ENCODE results near the gene OR5B2. TPM values are rescaled to one million over a fixed set of nuclear protein-coding genes. Genes with fewer than 3 reads are reported as not detected.

The OR5B2 gene
- polyA plus RNA-seq, 1 donor (not counting 4 experiments of a cell fraction or from before 2014, with no cell fraction given): not detected

DNA sequence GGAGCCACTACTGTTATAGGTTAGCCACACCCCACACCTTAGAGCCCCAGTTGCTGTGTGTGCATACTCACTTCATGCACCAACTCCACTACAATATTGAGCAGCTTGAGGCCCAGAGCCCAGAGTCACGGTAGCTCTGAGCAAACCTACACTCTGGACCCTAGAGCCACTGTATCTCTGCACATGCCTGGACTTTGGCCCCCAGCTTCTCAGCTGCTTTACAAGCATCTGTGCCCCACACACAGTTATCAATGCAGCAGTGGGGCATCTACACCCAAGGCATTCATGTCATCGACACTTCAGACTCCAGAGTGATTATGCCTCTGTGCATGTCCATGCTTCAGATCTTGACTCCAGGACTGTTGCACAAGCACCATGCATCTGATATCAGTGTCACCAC lies 16.4 kb upstream of the OR5B2 start:
- no peak overlapping the region for H2AFZ ChIP-seq (ENCODE audit: control insufficient read depth, low read length)
- no peaks in the 10 kb centered on the region for H4K20me1 ChIP-seq (ENCODE audit: control insufficient read depth, extremely low read depth, insufficient read depth, low read length)
- no peaks in the 10 kb centered on the region for H3K9me3 ChIP-seq (ENCODE audit: control insufficient read depth, low read depth, low read length)
- dilution Hi-C loops (cut with MboI; ENCODE audit: extremely low pct_ligation_motif_present, low sequenced_read_pairs): no loop called here
- H3K4me2 ChIP-seq (ENCODE audit: control insufficient read depth, extremely low read depth, insufficient read depth, low read depth, low read length): no peak overlapping the region
- H3K79me2 ChIP-seq (ENCODE audit: control insufficient read depth, insufficient read depth, low read length): no peaks in the 10 kb centered on the region
- TF ChIP-seq, protein P1, sequence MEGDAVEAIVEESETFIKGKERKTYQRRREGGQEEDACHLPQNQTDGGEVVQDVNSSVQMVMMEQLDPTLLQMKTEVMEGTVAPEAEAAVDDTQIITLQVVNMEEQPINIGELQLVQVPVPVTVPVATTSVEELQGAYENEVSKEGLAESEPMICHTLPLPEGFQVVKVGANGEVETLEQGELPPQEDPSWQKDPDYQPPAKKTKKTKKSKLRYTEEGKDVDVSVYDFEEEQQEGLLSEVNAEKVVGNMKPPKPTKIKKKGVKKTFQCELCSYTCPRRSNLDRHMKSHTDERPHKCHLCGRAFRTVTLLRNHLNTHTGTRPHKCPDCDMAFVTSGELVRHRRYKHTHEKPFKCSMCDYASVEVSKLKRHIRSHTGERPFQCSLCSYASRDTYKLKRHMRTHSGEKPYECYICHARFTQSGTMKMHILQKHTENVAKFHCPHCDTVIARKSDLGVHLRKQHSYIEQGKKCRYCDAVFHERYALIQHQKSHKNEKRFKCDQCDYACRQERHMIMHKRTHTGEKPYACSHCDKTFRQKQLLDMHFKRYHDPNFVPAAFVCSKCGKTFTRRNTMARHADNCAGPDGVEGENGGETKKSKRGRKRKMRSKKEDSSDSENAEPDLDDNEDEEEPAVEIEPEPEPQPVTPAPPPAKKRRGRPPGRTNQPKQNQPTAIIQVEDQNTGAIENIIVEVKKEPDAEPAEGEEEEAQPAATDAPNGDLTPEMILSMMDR (optimal IDR thresholded peaks at IDR 0.05 in 1 of 3, IDR thresholded peaks at IDR 0.05 in 1 of 3, conservative IDR thresholded peaks at IDR 0.05 in 1 of 3; ENCODE audit: extremely low read depth in 1 of 3, insufficient read depth in 2 of 3, low read length in 3 of 3): no peak
- TF ChIP-seq EZH2 (IDR thresholded peaks at IDR 0.05; ENCODE audit: low read length): no peak
- no peak overlapping the region for H3K27ac ChIP-seq (ENCODE audit: control insufficient read depth, insufficient read depth, low read length)
- H3K9ac ChIP-seq (ENCODE audit: control insufficient read depth, extremely low read depth, insufficient read depth, low read length): no peak overlapping the region
- FAIRE-seq (no peak), DNase-seq (ENCODE audit: low read depth, low spot score) (no peak)
- H3K9me1 ChIP-seq (ENCODE audit: control insufficient read depth, extremely low read depth, insufficient read depth, low read length): no peaks in the 10 kb centered on the region
- no peaks in the 10 kb centered on the region for H3K4me1 ChIP-seq (ENCODE audit: control insufficient read depth, extremely low read depth, insufficient read depth, low read length)
- H3K36me3 ChIP-seq (ENCODE audit: control insufficient read depth in 2 of 2, extremely low read depth in 1 of 2, insufficient read depth in 2 of 2, low read length in 2 of 2): no peaks in the 10 kb centered on the region
- no peak overlapping the region for H3K4me3 ChIP-seq (ENCODE audit: control insufficient read depth in 2 of 3, extremely low read depth in 1 of 3, insufficient read depth in 2 of 3, low read depth in 1 of 3, low read length in 3 of 3)
- peaks cover 5% of the 10 kb centered on the region for H3K27me3 ChIP-seq (ENCODE audit: control insufficient read depth, extremely low read depth, insufficient read depth, low read length)

DNA sequence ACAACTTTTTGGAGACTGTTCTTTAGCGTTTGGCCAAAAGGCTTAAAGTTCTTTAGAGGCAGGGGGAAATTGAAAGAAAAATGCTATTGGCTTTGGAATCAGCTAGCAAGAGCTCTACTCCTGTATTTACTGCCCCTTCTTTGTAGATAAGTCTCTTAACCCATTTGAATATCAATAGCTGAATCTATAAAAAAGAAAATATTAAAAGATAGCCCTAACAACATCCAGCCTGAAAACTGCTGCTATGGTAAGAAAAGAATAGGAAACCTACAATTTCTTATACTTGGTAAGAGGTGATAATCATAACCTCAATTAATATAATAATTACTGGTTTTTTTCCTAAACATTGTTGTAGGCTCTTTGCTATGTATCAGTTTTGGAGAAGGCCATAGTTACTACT lies 14.2 kb upstream of the OR5B2 start, which contains the start of gene OR5B12:
OR5B12 (minus strand) TSS at position 101 of the 400 bp plus-strand sequence. CDS start 2,085 bp downstream, outside the sequence.
- Histone ChIP-seq H3K4me2 (ENCODE audit: control insufficient read depth, extremely low read depth, insufficient read depth, low read depth, low read length) (no peak within 1 kb of the TSS), H3K27ac (ENCODE audit: control insufficient read depth, insufficient read depth, low read length) (no peak within 1 kb of the TSS), H4K20me1 (ENCODE audit: control insufficient read depth, extremely low read depth, insufficient read depth, low read length) (no peaks in the 10 kb centered on the region), H3K9ac (ENCODE audit: control insufficient read depth, extremely low read depth, insufficient read depth, low read length) (no peak within 1 kb of the TSS), H3K9me3 (ENCODE audit: control insufficient read depth, low read depth, low read length) (no peaks in the 10 kb centered on the region), H3K4me3 (ENCODE audit: control insufficient read depth in 2 of 3, extremely low read depth in 1 of 3, insufficient read depth in 2 of 3, low read depth in 1 of 3, low read length in 3 of 3) (no peak within 1 kb of the TSS), H3K4me1 (ENCODE audit: control insufficient read depth, extremely low read depth, insufficient read depth, low read length) (no peaks in the 10 kb centered on the region), H3K9me1 (ENCODE audit: control insufficient read depth, extremely low read depth, insufficient read depth, low read length) (no peaks in the 10 kb centered on the region), H3K36me3 (ENCODE audit: control insufficient read depth in 2 of 2, extremely low read depth in 1 of 2, insufficient read depth in 2 of 2, low read length in 2 of 2) (no peaks in the 10 kb centered on the region), H2AFZ (ENCODE audit: control insufficient read depth, low read length) (no peak within 1 kb of the TSS), H3K79me2 (ENCODE audit: control insufficient read depth, insufficient read depth, low read length) (no peaks in the 10 kb centered on the region), H3K27me3 (ENCODE audit: control insufficient read depth, extremely low read depth, insufficient read depth, low read length) (peaks cover 5% of the 10 kb centered on the region)
- dilution Hi-C loops (cut with MboI; ENCODE audit: extremely low pct_ligation_motif_present, low sequenced_read_pairs): no loop called here
- DNase-seq (ENCODE audit: low read depth, low spot score) (no peak), FAIRE-seq (no peak)
- TF ChIP-seq, protein P1 (optimal IDR thresholded peaks at IDR 0.05 in 1 of 3, IDR thresholded peaks at IDR 0.05 in 1 of 3, conservative IDR thresholded peaks at IDR 0.05 in 1 of 3; ENCODE audit: extremely low read depth in 1 of 3, insufficient read depth in 2 of 3, low read length in 3 of 3): no peak
